Glutamatergic neuron (in vitro differentiated cells): ENCODE measurements around the gene CYP1B1. TPM values are rescaled to one million over a fixed set of nuclear protein-coding genes. Genes with fewer than 3 reads are reported as not detected.

Source experiments
- DNase-seq: peaks from one replicate; pipeline ENCODE4 v3.0.0; 2022
- H3K27ac Mint-ChIP-seq: one replicate; pipeline ENCODE4 v1.8.0; 2020; ENCODE audit warnings: mild to moderate bottlenecking, mixed read lengths, inconsistent platforms; ENCODE audit not compliant: unreplicated experiment
- H3K27me3 Mint-ChIP-seq: one replicate; pipeline ENCODE4 v1.8.0; 2020; ENCODE audit warnings: mild to moderate bottlenecking, moderate library complexity, mixed read lengths, inconsistent platforms; ENCODE audit not compliant: unreplicated experiment
- H3K36me3 Mint-ChIP-seq: one replicate; pipeline ENCODE4 v1.8.0; 2020; ENCODE audit warnings: mild to moderate bottlenecking, mixed read lengths, inconsistent platforms; ENCODE audit not compliant: unreplicated experiment
- H3K4me1 Mint-ChIP-seq: one replicate; pipeline ENCODE4 v1.8.0; 2020; ENCODE audit warnings: mild to moderate bottlenecking, low read depth, mixed read lengths, inconsistent platforms; ENCODE audit not compliant: unreplicated experiment
- H3K4me3 Mint-ChIP-seq: one replicate; pipeline ENCODE4 v1.8.0; 2020; ENCODE audit warnings: mild to moderate bottlenecking, mixed read lengths, inconsistent platforms; ENCODE audit not compliant: unreplicated experiment
- H3K9me3 Mint-ChIP-seq: one replicate; pipeline ENCODE4 v1.8.0; 2020; ENCODE audit warnings: mild to moderate bottlenecking, moderate library complexity, mixed read lengths, inconsistent platforms; ENCODE audit not compliant: unreplicated experiment
- CTCF ChIP-seq: fragments of 200-600 bp; sonication (generic); IDR thresholded peaks from one replicate; pipeline ENCODE4 v1.5.0; 2021; ENCODE audit not compliant: partially characterized antibody, unreplicated experiment
- total RNA-seq: library from RNA; stranded (reverse); fragmentation: NEBNext Ultra II Directional; extraction: Animal tissue kit (Norgen Biotek cat#: 25700); gene quantifications from one replicate; pipeline ENCODE4 v1.2.1, GENCODE V29; 2021; ENCODE audit not compliant: unreplicated experiment

CYP1B1 gene
- total RNA-seq, 1 donor from 2014 or later: 3.4 TPM

GRCh38 chr2:38095996-38096861, 20.3 kb upstream of the CYP1B1 start:
- Mint-ChIP-seq H3K36me3 (no peaks in the 10 kb centered on the region), H3K9me3 (peaks cover 15% of the 10 kb centered on the region), H3K4me3 (no peak overlapping the region), H3K27ac (peak overlapping the region; percentile 8), H3K4me1 (peaks cover 48% of the 10 kb centered on the region), H3K27me3 (peaks cover 8% of the 10 kb centered on the region)
- TF ChIP-seq CTCF: no peak
- DNase-seq: no peak

DNA sequence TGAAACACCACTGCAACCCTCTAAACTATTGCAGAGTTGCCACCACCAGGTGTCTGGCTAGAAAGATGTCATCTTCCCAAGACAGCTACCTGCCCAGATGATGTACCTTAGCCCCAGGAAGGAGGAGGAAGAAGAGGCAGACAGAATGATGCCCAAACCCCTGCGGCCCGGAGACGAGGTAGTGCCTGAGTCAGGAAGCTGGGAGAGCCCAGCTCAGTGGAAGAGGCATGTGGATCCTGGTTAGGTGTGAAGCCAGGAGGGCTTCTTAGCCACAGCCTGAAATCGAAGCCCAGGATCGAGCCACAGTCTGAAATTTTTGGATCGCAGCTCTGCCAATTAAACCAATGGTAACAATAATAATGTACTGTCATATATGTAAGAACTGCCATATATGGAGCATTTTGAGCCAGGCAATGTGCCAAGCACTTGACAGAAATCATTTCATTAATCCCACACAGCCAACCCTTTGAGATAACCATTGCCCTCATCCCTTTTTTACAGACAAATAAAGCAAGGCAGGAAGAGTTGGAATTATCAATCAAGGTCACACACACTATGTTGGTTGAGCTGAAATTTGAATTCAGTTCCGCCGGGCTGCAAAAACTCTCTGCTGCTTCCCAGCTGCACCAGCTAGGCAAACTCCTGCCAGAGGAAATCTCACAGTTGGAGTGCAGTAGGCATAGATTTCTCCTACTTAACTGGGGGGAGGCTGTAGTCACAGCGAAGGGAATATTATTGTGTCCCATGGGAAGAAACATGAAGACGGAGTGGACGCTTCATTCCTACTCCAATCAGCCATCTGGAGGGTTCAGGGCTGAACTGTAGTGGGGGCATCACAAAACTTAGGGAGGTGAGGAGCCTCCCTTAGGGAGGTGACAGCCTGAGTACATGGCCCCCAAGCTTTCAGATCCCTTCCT, 19.4 kb upstream of the CYP1B1 start:
- DNase-seq: no peak
- Mint-ChIP-seq H3K27me3 (peaks cover 8% of the 10 kb centered on the region), H3K27ac (no peak overlapping the region), H3K4me1 (peaks cover 55% of the 10 kb centered on the region), H3K9me3 (peaks cover 15% of the 10 kb centered on the region), H3K36me3 (no peaks in the 10 kb centered on the region), H3K4me3 (peak overlapping the region; percentile 18)
- no peak for TF ChIP-seq CTCF

- Mint-ChIP-seq H3K27ac (peak overlapping the region; percentile 50), H3K27me3 (peaks cover 8% of the 10 kb centered on the region), H3K9me3 (peaks cover 11% of the 10 kb centered on the region), H3K4me3 (no peak overlapping the region), H3K36me3 (no peaks in the 10 kb centered on the region), H3K4me1 (peaks cover 48% of the 10 kb centered on the region)
- no peak for DNase-seq
- no peak for TF ChIP-seq CTCF
Observed at GRCh38 chr2:38093527-38094165, 17.7 kb upstream of the CYP1B1 start.

- no peak for DNase-seq
- no peak for TF ChIP-seq CTCF
- peaks cover 5% of the 10 kb centered on the region for H3K27me3 Mint-ChIP-seq
- H3K4me3 Mint-ChIP-seq: peak overlapping the region; percentile 36
- H3K9me3 Mint-ChIP-seq: peaks cover 5% of the 10 kb centered on the region
- H3K36me3 Mint-ChIP-seq: no peaks in the 10 kb centered on the region
- H3K27ac Mint-ChIP-seq: peak overlapping the region; percentile 92
- H3K4me1 Mint-ChIP-seq: peaks cover 35% of the 10 kb centered on the region
Observed at GRCh38 chr2:38092196-38092902, 16.4 kb upstream of the CYP1B1 start.
